Erythroblast (primary cell): Measurements from ENCODE around the gene GRIK4.

Source experiments
- GATA1 ChIP-seq: IDR thresholded peaks from 2 replicates; pipeline ENCODE4 v1.6.1; 2011; ENCODE audit warnings: low read depth, mild to moderate bottlenecking, control low read depth, low read length, moderate library complexity
- POLR2A ChIP-seq: IDR thresholded peaks from 2 replicates; pipeline ENCODE4 v1.6.1; 2011; ENCODE audit warnings: mild to moderate bottlenecking, low read length

DNA sequence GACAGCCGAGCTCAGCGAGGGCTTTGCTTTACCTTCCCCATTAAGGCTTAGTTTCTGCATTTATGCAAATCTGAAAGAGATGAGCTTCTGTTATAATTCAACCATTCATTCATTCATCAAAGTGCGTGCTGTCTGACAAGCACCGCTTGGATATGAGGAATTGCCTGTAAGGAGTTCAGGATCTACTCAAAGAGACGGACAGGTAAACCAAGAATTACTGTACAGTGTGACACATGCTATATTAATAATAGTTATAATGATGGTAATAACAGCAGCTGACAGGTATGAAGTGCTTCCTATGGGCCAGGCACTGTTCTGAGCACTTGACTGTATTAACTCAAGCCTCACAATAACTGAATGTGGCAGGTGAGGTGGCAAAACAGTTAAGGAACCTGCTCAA is 402.5 kb downstream of the GRIK4 start:
- TF ChIP-seq POLR2A (no peak), GATA1 (no peak)
